H1 (cell line): ENCODE data around the gene KANSL1. TPM values are rescaled to one million over a fixed set of nuclear protein-coding genes. Genes with fewer than 3 reads are reported as not detected.

Experiments
- GABPA ChIP-seq: IDR thresholded peaks from 2 replicates; pipeline ENCODE4 v1.6.1; 2011; ENCODE audit warnings: mild to moderate bottlenecking, low read length, moderate library complexity, borderline replicate concordance; ENCODE audit not compliant: insufficient read depth
- HDAC6 ChIP-seq: IDR thresholded peaks from one replicate; pipeline ENCODE4 v1.7.1; 2012; ENCODE audit warnings: low read depth, mild to moderate bottlenecking, inconsistent platforms, low read length, moderate library complexity
- NRF1 ChIP-seq: IDR thresholded peaks from 2 replicates; pipeline ENCODE4 v1.6.1; 2011; ENCODE audit warnings: mild to moderate bottlenecking, low read depth, low read length, improper control_type of control experiment
- RBBP5 ChIP-seq: IDR thresholded peaks from 2 replicates; pipeline ENCODE4 v1.7.1; 2012; ENCODE audit warnings: low read depth, mild to moderate bottlenecking, inconsistent platforms, low read length, moderate library complexity, borderline replicate concordance
- polyA plus RNA-seq, 7 experiments: library from polyadenylated mRNA; depleted of rRNA in 3 of 7; stranded (reverse) in 5 of 7; unstranded in 2 of 7; fragments of >200 nt in 5 of 7; fragments of 200-250 nt in 2 of 7; gene quantifications; 1 replicate in 5 of 7; 2 replicates in 1 of 7; 4 replicates in 1 of 7; pipeline versions ENCODE4 v1.2.1 to v1.2.3, GENCODE V29; 2011 to 2013; ENCODE audit warnings: missing spikeins in 2 of 7, mixed read lengths in 2 of 7
- total RNA-seq: library from RNA; stranded (reverse); fragmentation: NEBNext Ultra II Directional; extraction: Animal tissue kit (Norgen Biotek cat#: 25700); gene quantifications from 2 replicates; pipeline ENCODE4 v1.2.1, GENCODE V29; 2021
- TF ChIP-seq, protein P1 (sequence below), 3 experiments: IDR thresholded peaks; 1 replicate in 2 of 3; 2 replicates in 1 of 3; pipeline versions ENCODE4 v1.5.1 to v1.6.1; 2011; ENCODE audit warnings: low read length in 3 of 3, mild to moderate bottlenecking in 3 of 3, inconsistent platforms in 2 of 3, low read depth in 1 of 3, moderate library complexity in 1 of 3; ENCODE audit not compliant: insufficient read depth in 1 of 3; ENCODE audit errors: control extremely low read depth in 1 of 3
- TF ChIP-seq, protein P2 (sequence below): IDR thresholded peaks from 2 replicates; pipeline ENCODE4 v1.6.1; 2012; ENCODE audit warnings: inconsistent platforms
- TF ChIP-seq, protein P3 (sequence below): fragments of 300-600 bp; sonication (generic); IDR thresholded peaks from 2 replicates; pipeline ENCODE4 v1.7.1; 2012; ENCODE audit warnings: low read length, moderate library complexity, mild to moderate bottlenecking, inconsistent platforms; ENCODE audit not compliant: insufficient replicate concordance

The KANSL1 gene
- total and polyA plus RNA-seq, 2 of the 8 experiments (the other 6 are each of a cell fraction or from before 2014, with no cell fraction given), result 34.0 to 128 TPM

DNA sequence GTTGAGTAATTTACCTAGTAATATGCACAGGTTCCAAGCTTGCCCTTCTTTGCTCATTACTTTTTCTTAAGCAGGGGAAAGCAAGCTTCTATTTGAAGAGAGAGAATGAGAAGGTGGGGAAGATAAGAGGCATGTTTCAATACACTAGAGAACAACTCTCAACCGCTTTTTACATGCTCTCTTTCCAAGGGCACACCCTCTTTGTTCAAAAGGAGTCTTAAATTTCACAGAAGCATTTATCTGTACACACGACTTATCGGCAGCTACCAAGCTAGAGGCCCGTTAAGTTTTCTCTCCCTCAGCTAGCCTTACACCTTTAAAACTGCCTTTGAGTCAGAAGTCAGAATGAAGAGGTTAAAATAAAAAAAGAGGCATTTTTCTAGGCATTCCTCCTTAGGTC is 114.6 kb downstream of the KANSL1 start (continued):
- TF ChIP-seq, protein P1, sequence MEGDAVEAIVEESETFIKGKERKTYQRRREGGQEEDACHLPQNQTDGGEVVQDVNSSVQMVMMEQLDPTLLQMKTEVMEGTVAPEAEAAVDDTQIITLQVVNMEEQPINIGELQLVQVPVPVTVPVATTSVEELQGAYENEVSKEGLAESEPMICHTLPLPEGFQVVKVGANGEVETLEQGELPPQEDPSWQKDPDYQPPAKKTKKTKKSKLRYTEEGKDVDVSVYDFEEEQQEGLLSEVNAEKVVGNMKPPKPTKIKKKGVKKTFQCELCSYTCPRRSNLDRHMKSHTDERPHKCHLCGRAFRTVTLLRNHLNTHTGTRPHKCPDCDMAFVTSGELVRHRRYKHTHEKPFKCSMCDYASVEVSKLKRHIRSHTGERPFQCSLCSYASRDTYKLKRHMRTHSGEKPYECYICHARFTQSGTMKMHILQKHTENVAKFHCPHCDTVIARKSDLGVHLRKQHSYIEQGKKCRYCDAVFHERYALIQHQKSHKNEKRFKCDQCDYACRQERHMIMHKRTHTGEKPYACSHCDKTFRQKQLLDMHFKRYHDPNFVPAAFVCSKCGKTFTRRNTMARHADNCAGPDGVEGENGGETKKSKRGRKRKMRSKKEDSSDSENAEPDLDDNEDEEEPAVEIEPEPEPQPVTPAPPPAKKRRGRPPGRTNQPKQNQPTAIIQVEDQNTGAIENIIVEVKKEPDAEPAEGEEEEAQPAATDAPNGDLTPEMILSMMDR (IDR thresholded peaks at IDR 0.05; ENCODE audit: control extremely low read depth in 1 of 3, insufficient read depth in 1 of 3, low read depth in 1 of 3, low read length in 3 of 3), result no peak
- no peak for TF ChIP-seq RBBP5
- TF ChIP-seq GABPA, result no peak
- TF ChIP-seq, protein P2, sequence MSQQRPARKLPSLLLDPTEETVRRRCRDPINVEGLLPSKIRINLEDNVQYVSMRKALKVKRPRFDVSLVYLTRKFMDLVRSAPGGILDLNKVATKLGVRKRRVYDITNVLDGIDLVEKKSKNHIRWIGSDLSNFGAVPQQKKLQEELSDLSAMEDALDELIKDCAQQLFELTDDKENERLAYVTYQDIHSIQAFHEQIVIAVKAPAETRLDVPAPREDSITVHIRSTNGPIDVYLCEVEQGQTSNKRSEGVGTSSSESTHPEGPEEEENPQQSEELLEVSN, result no peak
- TF ChIP-seq, protein P3, sequence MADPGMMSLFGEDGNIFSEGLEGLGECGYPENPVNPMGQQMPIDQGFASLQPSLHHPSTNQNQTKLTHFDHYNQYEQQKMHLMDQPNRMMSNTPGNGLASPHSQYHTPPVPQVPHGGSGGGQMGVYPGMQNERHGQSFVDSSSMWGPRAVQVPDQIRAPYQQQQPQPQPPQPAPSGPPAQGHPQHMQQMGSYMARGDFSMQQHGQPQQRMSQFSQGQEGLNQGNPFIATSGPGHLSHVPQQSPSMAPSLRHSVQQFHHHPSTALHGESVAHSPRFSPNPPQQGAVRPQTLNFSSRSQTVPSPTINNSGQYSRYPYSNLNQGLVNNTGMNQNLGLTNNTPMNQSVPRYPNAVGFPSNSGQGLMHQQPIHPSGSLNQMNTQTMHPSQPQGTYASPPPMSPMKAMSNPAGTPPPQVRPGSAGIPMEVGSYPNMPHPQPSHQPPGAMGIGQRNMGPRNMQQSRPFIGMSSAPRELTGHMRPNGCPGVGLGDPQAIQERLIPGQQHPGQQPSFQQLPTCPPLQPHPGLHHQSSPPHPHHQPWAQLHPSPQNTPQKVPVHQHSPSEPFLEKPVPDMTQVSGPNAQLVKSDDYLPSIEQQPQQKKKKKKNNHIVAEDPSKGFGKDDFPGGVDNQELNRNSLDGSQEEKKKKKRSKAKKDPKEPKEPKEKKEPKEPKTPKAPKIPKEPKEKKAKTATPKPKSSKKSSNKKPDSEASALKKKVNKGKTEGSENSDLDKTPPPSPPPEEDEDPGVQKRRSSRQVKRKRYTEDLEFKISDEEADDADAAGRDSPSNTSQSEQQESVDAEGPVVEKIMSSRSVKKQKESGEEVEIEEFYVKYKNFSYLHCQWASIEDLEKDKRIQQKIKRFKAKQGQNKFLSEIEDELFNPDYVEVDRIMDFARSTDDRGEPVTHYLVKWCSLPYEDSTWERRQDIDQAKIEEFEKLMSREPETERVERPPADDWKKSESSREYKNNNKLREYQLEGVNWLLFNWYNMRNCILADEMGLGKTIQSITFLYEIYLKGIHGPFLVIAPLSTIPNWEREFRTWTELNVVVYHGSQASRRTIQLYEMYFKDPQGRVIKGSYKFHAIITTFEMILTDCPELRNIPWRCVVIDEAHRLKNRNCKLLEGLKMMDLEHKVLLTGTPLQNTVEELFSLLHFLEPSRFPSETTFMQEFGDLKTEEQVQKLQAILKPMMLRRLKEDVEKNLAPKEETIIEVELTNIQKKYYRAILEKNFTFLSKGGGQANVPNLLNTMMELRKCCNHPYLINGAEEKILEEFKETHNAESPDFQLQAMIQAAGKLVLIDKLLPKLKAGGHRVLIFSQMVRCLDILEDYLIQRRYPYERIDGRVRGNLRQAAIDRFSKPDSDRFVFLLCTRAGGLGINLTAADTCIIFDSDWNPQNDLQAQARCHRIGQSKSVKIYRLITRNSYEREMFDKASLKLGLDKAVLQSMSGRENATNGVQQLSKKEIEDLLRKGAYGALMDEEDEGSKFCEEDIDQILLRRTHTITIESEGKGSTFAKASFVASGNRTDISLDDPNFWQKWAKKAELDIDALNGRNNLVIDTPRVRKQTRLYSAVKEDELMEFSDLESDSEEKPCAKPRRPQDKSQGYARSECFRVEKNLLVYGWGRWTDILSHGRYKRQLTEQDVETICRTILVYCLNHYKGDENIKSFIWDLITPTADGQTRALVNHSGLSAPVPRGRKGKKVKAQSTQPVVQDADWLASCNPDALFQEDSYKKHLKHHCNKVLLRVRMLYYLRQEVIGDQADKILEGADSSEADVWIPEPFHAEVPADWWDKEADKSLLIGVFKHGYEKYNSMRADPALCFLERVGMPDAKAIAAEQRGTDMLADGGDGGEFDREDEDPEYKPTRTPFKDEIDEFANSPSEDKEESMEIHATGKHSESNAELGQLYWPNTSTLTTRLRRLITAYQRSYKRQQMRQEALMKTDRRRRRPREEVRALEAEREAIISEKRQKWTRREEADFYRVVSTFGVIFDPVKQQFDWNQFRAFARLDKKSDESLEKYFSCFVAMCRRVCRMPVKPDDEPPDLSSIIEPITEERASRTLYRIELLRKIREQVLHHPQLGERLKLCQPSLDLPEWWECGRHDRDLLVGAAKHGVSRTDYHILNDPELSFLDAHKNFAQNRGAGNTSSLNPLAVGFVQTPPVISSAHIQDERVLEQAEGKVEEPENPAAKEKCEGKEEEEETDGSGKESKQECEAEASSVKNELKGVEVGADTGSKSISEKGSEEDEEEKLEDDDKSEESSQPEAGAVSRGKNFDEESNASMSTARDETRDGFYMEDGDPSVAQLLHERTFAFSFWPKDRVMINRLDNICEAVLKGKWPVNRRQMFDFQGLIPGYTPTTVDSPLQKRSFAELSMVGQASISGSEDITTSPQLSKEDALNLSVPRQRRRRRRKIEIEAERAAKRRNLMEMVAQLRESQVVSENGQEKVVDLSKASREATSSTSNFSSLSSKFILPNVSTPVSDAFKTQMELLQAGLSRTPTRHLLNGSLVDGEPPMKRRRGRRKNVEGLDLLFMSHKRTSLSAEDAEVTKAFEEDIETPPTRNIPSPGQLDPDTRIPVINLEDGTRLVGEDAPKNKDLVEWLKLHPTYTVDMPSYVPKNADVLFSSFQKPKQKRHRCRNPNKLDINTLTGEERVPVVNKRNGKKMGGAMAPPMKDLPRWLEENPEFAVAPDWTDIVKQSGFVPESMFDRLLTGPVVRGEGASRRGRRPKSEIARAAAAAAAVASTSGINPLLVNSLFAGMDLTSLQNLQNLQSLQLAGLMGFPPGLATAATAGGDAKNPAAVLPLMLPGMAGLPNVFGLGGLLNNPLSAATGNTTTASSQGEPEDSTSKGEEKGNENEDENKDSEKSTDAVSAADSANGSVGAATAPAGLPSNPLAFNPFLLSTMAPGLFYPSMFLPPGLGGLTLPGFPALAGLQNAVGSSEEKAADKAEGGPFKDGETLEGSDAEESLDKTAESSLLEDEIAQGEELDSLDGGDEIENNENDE, result no peak
- no peak for TF ChIP-seq HDAC6
- TF ChIP-seq NRF1, result no peak
- TF ChIP-seq, all 59 proteins: peak for 0
